HCT116 (cell line): Measurements from ENCODE around the gene KIF26A. TPM values are rescaled to one million over a fixed set of nuclear protein-coding genes. Genes with fewer than 3 reads are reported as not detected.

Experiments used
- ATAC-seq: fragments of 200-7000 bp; cut with Tn5 transposase; 2 replicates; pipeline ENCODE4 v1.9.1; 2020; ENCODE audit warnings: mild to moderate bottlenecking, moderate library complexity
- BruUV-seq: library from RNA; stranded (reverse); fragments of 400-500 nt; replicated peaks from 2 replicates; lab custom pipeline; 2021; lab: Mats Ljungman, UMichigan
- CTCF ChIA-PET: fragments of 300-600 bp; sonication (Branson Sonifier 250); formaldehyde crosslinking; loops from one replicate; lab custom pipeline; 2021; ENCODE audit warnings: antibody characterized with exemption; lab: Charles Lee
- POLR2A ChIA-PET: fragments of 300-600, 350-600 bp; sonication (Branson Sonifier 250); formaldehyde crosslinking; loops from one replicate; lab custom pipeline; 2021; ENCODE audit warnings: antibody characterized with exemption; lab: Charles Lee
- RAD21 ChIA-PET, 2 experiments: fragments of 300-600 bp; sonication (Branson Sonifier 250); formaldehyde crosslinking; loops; one replicate each; lab custom pipeline; 2023; ENCODE audit warnings: low total read pairs in 2 of 2; ENCODE audit not compliant: uncharacterized antibody in 2 of 2, unreplicated experiment in 2 of 2, low non-redundant PET in 1 of 2; lab: Charles Lee
- DNase-seq: peaks from one replicate; pipeline ENCODE4 v3.0.0-alpha.2; 2010; ENCODE audit warnings: low read depth, low spot score
- H2AFZ ChIP-seq: fragments of 200-600 bp; shearing (Covaris generic), sonication (generic); 2 replicates; pipeline ENCODE4 v1.6.1; 2017; ENCODE audit warnings: low read depth, mixed run types, mixed read lengths, antibody characterized with exemption, low read length; ENCODE audit not compliant: poor library complexity, severe bottlenecking
- H3K27ac ChIP-seq: 2 replicates; pipeline ENCODE4 v1.5.1; 2012; ENCODE audit warnings: low read depth, low read length
- H3K27me3 ChIP-seq: fragments of 200-600 bp; sonication (generic); 2 replicates; pipeline ENCODE4 v1.6.1; 2016; ENCODE audit warnings: mixed run types, low read length, mixed read lengths; ENCODE audit not compliant: insufficient read depth
- H3K36me3 ChIP-seq, 2 experiments: fragments of 200-500 bp in 1 of 2; fragments of 200-600 bp in 1 of 2; sonication (Bioruptor generic) in 1 of 2; sonication (generic) in 1 of 2; 2 replicates each; pipeline versions ENCODE4 v1.5.1 to v1.6.1; 2014 to 2016; ENCODE audit warnings: low read length in 2 of 2, inconsistent platforms in 1 of 2, mixed read lengths in 1 of 2, mixed run types in 1 of 2; ENCODE audit not compliant: insufficient read depth in 2 of 2, control insufficient read depth in 1 of 2
- H3K4me1 ChIP-seq, 2 experiments: fragments of 200-600 bp in 1 of 2; sonication (generic) in 1 of 2; 2 replicates each; pipeline versions ENCODE4 v1.5.1 to v1.6.1; 2012 to 2017; ENCODE audit warnings: low read length in 2 of 2, inconsistent platforms in 1 of 2, mild to moderate bottlenecking in 1 of 2, mixed read lengths in 1 of 2, mixed run types in 1 of 2, moderate library complexity in 1 of 2; ENCODE audit not compliant: insufficient read depth in 2 of 2, control insufficient read depth in 1 of 2
- H3K4me2 ChIP-seq: fragments of 200-600 bp; sonication (generic); 2 replicates; pipeline ENCODE4 v1.6.1; 2017; ENCODE audit warnings: mixed run types, low read length, mixed read lengths
- H3K4me3 ChIP-seq, 2 experiments: fragments of 200-600 bp in 1 of 2; sonication (generic) in 1 of 2; replicated peaks in 1 of 2; 2 replicates each; pipeline ENCODE4 v1.5.1; 2011 to 2016; ENCODE audit warnings: low read length in 2 of 2, control low read depth in 1 of 2, low read depth in 1 of 2, mild to moderate bottlenecking in 1 of 2, mixed read lengths in 1 of 2, mixed run types in 1 of 2
- H3K79me2 ChIP-seq: fragments of 200-600 bp; sonication (generic); 2 replicates; pipeline ENCODE4 v1.6.1; 2017; ENCODE audit warnings: mild to moderate bottlenecking, mixed run types, low read length, moderate library complexity, mixed read lengths; ENCODE audit not compliant: insufficient read depth
- H3K9ac ChIP-seq: fragments of 200-600 bp; sonication (generic); 2 replicates; pipeline ENCODE4 v1.6.1; 2016; ENCODE audit warnings: low read length, mixed read lengths
- H3K9me2 ChIP-seq: fragments of 200-600 bp; sonication (generic), shearing (Covaris generic); 2 replicates; pipeline ENCODE4 v1.6.1; 2017; ENCODE audit warnings: mixed run types, mild to moderate bottlenecking, moderate library complexity; ENCODE audit not compliant: insufficient read depth
- H3K9me3 ChIP-seq, 2 experiments: fragments of 200-500 bp in 1 of 2; fragments of 200-600 bp in 1 of 2; sonication (Bioruptor generic) in 1 of 2; sonication (generic) in 1 of 2; 2 replicates each; pipeline ENCODE4 v1.6.1; 2014 to 2017; ENCODE audit warnings: low read length in 2 of 2, mixed read lengths in 2 of 2, inconsistent platforms in 1 of 2, low read depth in 1 of 2, mild to moderate bottlenecking in 1 of 2, mixed run types in 1 of 2, moderate library complexity in 1 of 2; ENCODE audit not compliant: control insufficient read depth in 1 of 2, insufficient read depth in 1 of 2
- H4K20me1 ChIP-seq: fragments of 200-600 bp; sonication (generic), shearing (Covaris generic); 2 replicates; pipeline ENCODE4 v1.6.1; 2017; ENCODE audit warnings: mixed run types, mild to moderate bottlenecking, moderate library complexity; ENCODE audit not compliant: insufficient read depth
- ATF3 ChIP-seq: IDR thresholded peaks from 2 replicates; pipeline ENCODE4 v1.6.1; 2012
- CEBPB ChIP-seq: IDR thresholded peaks from 2 replicates; pipeline ENCODE4 v1.6.1; 2012; ENCODE audit warnings: low read depth
- EGR1 ChIP-seq: IDR thresholded peaks from 2 replicates; pipeline ENCODE4 v1.6.1; 2012; ENCODE audit warnings: low read depth
- ELF1 ChIP-seq: IDR thresholded peaks from 2 replicates; pipeline ENCODE4 v1.6.1; 2012; ENCODE audit warnings: low read depth, borderline replicate concordance
- EZH2 ChIP-seq: fragments of 200-600 bp; sonication (generic); IDR thresholded peaks from 2 replicates; pipeline ENCODE4 v1.6.1; 2017; ENCODE audit warnings: antibody characterized with exemption, mixed run types
- EZH2phosphoT487 ChIP-seq: fragments of 200-600 bp; IDR thresholded peaks from 2 replicates; pipeline ENCODE4 v1.6.1; 2018; ENCODE audit warnings: antibody characterized with exemption, borderline replicate concordance
- FOSL1 ChIP-seq: IDR thresholded peaks from 2 replicates; pipeline ENCODE4 v1.6.1; 2012; ENCODE audit warnings: low read depth
- POLR2A ChIP-seq: IDR thresholded peaks from 2 replicates; pipeline ENCODE4 v1.7.0; 2011; ENCODE audit warnings: borderline replicate concordance; ENCODE audit not compliant: insufficient read depth, insufficient read length; ENCODE audit errors: extremely low read depth
- SP1 ChIP-seq: IDR thresholded peaks from 2 replicates; pipeline ENCODE4 v1.6.1; 2012; ENCODE audit warnings: low read depth
- SRF ChIP-seq: IDR thresholded peaks from 2 replicates; pipeline ENCODE4 v1.6.1; 2012; ENCODE audit warnings: low read depth
- TCF7L2 ChIP-seq: IDR thresholded peaks from 2 replicates; pipeline ENCODE4 v1.7.0; 2011; ENCODE audit warnings: borderline replicate concordance, inconsistent platforms; ENCODE audit not compliant: insufficient read depth, insufficient read length; ENCODE audit errors: extremely low read depth
- YY1 ChIP-seq: IDR thresholded peaks from 2 replicates; pipeline ENCODE4 v1.6.1; 2011; ENCODE audit warnings: low read length, low read depth, moderate library complexity, mild to moderate bottlenecking; ENCODE audit not compliant: insufficient replicate concordance; ENCODE audit errors: extremely low read depth
- ZBTB33 ChIP-seq: IDR thresholded peaks from 2 replicates; pipeline ENCODE4 v1.6.1; 2011; ENCODE audit warnings: mild to moderate bottlenecking, low read length, moderate library complexity; ENCODE audit not compliant: insufficient replicate concordance; ENCODE audit errors: extremely low read depth
- ZFX ChIP-seq: fragments of 450-650 bp; IDR thresholded peaks from 2 replicates; pipeline ENCODE4 v1.6.1; 2017
- ZNF274 ChIP-seq: fragments of 200-500 bp; sonication (Bioruptor generic); IDR thresholded peaks from 2 replicates; pipeline ENCODE4 v1.6.1; 2014; ENCODE audit warnings: mild to moderate bottlenecking, low read depth, low read length, inconsistent platforms
- intact Hi-C: fragments of 100-400 bp; cut with micrococcal nuclease; formaldehyde crosslinking; loops from 2 replicates; pipeline ENCODE4 v1.10.0; 2022
- total RNA-seq: library from RNA; stranded (reverse); gene quantifications from one replicate; pipeline ENCODE4 v1.2.1, GENCODE V29; 2021; ENCODE audit not compliant: unreplicated experiment
- TF ChIP-seq, protein P1 (sequence below): IDR thresholded peaks from 2 replicates; pipeline ENCODE4 v1.6.1; 2012
- TF ChIP-seq, protein P2 (sequence below), 3 experiments: fragments of 200-600 bp in 1 of 3; sonication (generic) in 1 of 3; IDR thresholded peaks in 2 of 3; conservative IDR thresholded peaks in 1 of 3; 2 replicates each; pipeline ENCODE4 v1.5.1; 2012 to 2017; ENCODE audit warnings: low read depth in 2 of 3, low read length in 2 of 3, antibody characterized with exemption in 1 of 3, borderline replicate concordance in 1 of 3, control low read depth in 1 of 3, mild to moderate bottlenecking in 1 of 3, mixed read lengths in 1 of 3, mixed run types in 1 of 3, moderate library complexity in 1 of 3; ENCODE audit not compliant: insufficient read depth in 1 of 3
- TF ChIP-seq, protein P3 (sequence below): IDR thresholded peaks from 2 replicates; pipeline ENCODE4 v1.6.1; 2012; ENCODE audit warnings: low read depth

The KIF26A gene
- total RNA-seq, 1 experiment from 2014 or later = 10.2 TPM

GRCh38 chr14:104135904-104136471 lies 2.4 kb upstream of the KIF26A start:
- Histone ChIP-seq H3K36me3 (no peaks in the 10 kb centered on the region), H3K27ac (no peak overlapping the region; the same call in 1 of the 2 replicates), H3K4me1 (peaks cover 10 to 29% of the 10 kb centered on the region in 2 experiments; a peak in 3 of 4 replicates), H3K79me2 (peaks cover 13% of the 10 kb centered on the region; the same call in 1 of the 2 replicates), H3K27me3 (no peaks in the 10 kb centered on the region), H3K9me3 (no peaks in the 10 kb centered on the region), H3K9me2 (no peaks in the 10 kb centered on the region), H3K4me2 (no peak overlapping the region)
- RAD21 ChIA-PET = no interaction called here
- DNase-seq = no peak
- CTCF ChIA-PET = no interaction called here
- no TSS peak for BruUV-seq
- no peak for ATAC-seq
- TF ChIP-seq ATF3 (no peak), ZNF274 (no peak), ZBTB33 (no peak), YY1 (no peak), POLR2A (no peak), SRF (no peak), EGR1 (no peak), TCF7L2 (no peak), ELF1 (no peak), CEBPB (no peak), SP1 (no peak), EZH2 (no peak), ZFX (no peak), FOSL1 (no peak), EZH2phosphoT487 (no peak)
- TF ChIP-seq, protein P1, sequence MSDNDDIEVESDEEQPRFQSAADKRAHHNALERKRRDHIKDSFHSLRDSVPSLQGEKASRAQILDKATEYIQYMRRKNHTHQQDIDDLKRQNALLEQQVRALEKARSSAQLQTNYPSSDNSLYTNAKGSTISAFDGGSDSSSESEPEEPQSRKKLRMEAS = no peak
- TF ChIP-seq, protein P2, sequence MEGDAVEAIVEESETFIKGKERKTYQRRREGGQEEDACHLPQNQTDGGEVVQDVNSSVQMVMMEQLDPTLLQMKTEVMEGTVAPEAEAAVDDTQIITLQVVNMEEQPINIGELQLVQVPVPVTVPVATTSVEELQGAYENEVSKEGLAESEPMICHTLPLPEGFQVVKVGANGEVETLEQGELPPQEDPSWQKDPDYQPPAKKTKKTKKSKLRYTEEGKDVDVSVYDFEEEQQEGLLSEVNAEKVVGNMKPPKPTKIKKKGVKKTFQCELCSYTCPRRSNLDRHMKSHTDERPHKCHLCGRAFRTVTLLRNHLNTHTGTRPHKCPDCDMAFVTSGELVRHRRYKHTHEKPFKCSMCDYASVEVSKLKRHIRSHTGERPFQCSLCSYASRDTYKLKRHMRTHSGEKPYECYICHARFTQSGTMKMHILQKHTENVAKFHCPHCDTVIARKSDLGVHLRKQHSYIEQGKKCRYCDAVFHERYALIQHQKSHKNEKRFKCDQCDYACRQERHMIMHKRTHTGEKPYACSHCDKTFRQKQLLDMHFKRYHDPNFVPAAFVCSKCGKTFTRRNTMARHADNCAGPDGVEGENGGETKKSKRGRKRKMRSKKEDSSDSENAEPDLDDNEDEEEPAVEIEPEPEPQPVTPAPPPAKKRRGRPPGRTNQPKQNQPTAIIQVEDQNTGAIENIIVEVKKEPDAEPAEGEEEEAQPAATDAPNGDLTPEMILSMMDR (IDR thresholded peaks at IDR 0.05 in 2 of 3, conservative IDR thresholded peaks at IDR 0.05 in 1 of 3; ENCODE audit: borderline replicate concordance in 1 of 3, insufficient read depth in 1 of 3, low read depth in 2 of 3, low read length in 2 of 3) = no peak
- TF ChIP-seq, protein P3, sequence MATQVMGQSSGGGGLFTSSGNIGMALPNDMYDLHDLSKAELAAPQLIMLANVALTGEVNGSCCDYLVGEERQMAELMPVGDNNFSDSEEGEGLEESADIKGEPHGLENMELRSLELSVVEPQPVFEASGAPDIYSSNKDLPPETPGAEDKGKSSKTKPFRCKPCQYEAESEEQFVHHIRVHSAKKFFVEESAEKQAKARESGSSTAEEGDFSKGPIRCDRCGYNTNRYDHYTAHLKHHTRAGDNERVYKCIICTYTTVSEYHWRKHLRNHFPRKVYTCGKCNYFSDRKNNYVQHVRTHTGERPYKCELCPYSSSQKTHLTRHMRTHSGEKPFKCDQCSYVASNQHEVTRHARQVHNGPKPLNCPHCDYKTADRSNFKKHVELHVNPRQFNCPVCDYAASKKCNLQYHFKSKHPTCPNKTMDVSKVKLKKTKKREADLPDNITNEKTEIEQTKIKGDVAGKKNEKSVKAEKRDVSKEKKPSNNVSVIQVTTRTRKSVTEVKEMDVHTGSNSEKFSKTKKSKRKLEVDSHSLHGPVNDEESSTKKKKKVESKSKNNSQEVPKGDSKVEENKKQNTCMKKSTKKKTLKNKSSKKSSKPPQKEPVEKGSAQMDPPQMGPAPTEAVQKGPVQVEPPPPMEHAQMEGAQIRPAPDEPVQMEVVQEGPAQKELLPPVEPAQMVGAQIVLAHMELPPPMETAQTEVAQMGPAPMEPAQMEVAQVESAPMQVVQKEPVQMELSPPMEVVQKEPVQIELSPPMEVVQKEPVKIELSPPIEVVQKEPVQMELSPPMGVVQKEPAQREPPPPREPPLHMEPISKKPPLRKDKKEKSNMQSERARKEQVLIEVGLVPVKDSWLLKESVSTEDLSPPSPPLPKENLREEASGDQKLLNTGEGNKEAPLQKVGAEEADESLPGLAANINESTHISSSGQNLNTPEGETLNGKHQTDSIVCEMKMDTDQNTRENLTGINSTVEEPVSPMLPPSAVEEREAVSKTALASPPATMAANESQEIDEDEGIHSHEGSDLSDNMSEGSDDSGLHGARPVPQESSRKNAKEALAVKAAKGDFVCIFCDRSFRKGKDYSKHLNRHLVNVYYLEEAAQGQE = no peak
- TF ChIP-seq, all 23 proteins: peak for 0
- Histone ChIP-seq H2AFZ (no peak overlapping the region), H4K20me1 (no peaks in the 10 kb centered on the region), H3K4me3 (no peak overlapping the region), H3K9ac (no peak overlapping the region)
- POLR2A ChIA-PET = no interaction called here
- intact Hi-C loops = loop anchor here (10.0 kb wide), 1 partner anchor 331 kb away; no protein-coding TSS in a partner anchor
